Prostate gland (tissue), 1 donor: ENCODE measurements around the gene GDF15.

Source experiments
- POLR2A ChIP-seq: fragments of 450-650 bp; IDR thresholded peaks from one replicate; pipeline ENCODE4 v1.6.1; 2016; ENCODE audit warnings: antibody characterized with exemption, mild to moderate bottlenecking
- POLR2AphosphoS5 ChIP-seq: sonication (generic); formaldehyde crosslinking; IDR thresholded peaks from one replicate; pipeline ENCODE4 v1.6.1; 2017; ENCODE audit warnings: antibody characterized with exemption

- no peak for TF ChIP-seq POLR2A
- no peak for TF ChIP-seq POLR2AphosphoS5
These were observed 22.2 kb upstream of the GDF15 start for GRCh38 chr19:18363787-18364186.
